ENCODE results near the gene SFMBT1.
A peak's percentile ranks its signal among the peaks of the same experiment; 100 is the strongest.

Gene SFMBT1

DNA sequence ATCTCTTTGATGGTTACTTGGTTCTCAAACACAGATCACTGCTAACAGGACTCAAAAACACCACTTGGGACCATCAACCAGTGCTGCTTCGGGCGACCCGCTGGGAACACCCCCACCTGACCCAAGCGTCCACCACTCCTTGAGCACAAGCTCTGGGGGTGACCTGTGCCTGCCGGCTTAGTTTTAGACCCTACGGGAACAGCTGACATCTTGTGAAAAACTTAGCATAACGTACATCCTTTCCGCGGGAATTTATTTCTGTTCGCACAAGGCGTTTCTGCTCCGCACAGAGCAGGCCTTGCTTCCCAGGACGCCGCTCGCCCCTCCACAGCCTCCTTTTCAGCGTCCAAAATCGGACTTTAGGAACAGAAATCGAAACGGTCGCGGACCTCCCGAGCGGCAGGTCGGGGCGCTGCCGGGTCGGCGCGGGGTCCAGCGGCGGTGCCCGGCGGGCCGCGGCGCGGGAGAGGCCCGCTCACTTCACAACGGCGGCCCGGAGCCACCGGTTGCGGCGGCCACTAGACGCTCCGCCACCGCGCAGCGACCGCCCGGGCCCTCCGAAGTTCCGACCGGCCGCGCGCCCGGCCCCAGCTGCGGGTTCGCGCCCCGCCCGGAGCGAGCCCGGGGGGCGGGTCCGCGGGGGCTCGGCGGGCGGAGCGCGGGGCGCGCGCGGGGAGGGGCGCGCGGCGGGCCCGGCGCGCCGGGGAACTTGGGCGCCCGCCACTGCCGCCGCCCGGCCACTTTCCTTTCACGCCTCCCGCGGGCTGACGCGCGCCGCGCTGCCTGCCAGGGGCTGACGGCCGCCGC lies 959 bp downstream of the SFMBT1 start:
- TF ChIP-seq, protein P1, sequence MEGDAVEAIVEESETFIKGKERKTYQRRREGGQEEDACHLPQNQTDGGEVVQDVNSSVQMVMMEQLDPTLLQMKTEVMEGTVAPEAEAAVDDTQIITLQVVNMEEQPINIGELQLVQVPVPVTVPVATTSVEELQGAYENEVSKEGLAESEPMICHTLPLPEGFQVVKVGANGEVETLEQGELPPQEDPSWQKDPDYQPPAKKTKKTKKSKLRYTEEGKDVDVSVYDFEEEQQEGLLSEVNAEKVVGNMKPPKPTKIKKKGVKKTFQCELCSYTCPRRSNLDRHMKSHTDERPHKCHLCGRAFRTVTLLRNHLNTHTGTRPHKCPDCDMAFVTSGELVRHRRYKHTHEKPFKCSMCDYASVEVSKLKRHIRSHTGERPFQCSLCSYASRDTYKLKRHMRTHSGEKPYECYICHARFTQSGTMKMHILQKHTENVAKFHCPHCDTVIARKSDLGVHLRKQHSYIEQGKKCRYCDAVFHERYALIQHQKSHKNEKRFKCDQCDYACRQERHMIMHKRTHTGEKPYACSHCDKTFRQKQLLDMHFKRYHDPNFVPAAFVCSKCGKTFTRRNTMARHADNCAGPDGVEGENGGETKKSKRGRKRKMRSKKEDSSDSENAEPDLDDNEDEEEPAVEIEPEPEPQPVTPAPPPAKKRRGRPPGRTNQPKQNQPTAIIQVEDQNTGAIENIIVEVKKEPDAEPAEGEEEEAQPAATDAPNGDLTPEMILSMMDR (IDR thresholded peaks at IDR 0.05): no peak
- H3K36me3 Mint-ChIP-seq (ENCODE audit: low read depth): no peaks in the 10 kb centered on the region
- peaks cover 20% of the 10 kb centered on the region for H3K4me1 Mint-ChIP-seq
- no peaks in the 10 kb centered on the region for H3K9me3 Mint-ChIP-seq
- DNase-seq: peak; percentile 72
- peaks cover 55% of the 10 kb centered on the region for H3K27me3 Mint-ChIP-seq (ENCODE audit: low read depth, poor library complexity)
- H3K27ac Mint-ChIP-seq: no peak overlapping the region
- H3K4me3 Mint-ChIP-seq: peak overlapping the region; percentile 92

DNA sequence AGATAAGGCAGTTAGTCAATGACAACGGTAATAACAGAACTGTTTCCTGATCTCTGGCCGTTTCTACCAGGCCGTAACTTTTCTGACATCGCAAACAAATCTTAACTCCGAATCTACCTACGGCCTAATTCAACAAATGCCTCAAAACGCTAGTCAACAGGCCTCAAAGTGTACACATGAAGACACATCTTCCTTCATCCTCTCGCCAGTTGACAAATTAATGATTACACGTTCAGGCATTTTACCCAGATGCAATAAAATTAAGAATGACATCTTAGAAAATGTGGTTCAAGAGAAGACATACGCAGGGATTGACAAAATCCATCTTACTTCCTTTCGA lies 1.5 kb downstream of the SFMBT1 start:
- TF ChIP-seq, protein P1 (IDR thresholded peaks at IDR 0.05): no peak
- Mint-ChIP-seq H3K9me3 (no peaks in the 10 kb centered on the region), H3K4me1 (peaks cover 20% of the 10 kb centered on the region), H3K27me3 (ENCODE audit: low read depth, poor library complexity) (peaks cover 49% of the 10 kb centered on the region), H3K36me3 (ENCODE audit: low read depth) (no peaks in the 10 kb centered on the region), H3K4me3 (peak overlapping the region; percentile 92), H3K27ac (no peak overlapping the region)
- DNase-seq: no peak

DNA sequence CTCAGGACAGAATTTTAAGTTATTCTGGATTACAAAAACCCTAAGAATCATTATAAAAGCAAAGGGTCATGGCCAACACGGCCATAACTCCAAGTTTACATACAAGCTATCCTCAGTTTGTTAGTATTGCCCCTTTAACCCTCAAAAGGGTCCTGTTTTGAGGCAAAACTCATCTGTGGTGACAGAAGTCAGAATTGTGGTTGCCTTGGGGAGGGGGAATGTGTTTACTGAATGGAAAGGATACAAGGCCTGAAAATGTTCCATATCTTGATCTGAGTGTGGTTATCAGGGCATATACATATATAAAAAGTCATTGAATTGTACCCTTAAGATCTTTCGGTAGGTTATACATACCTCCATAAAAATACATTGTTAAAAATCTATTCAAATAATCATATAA lies 2.1 kb downstream of the SFMBT1 start:
- DNase-seq: no peak
- H3K9me3 Mint-ChIP-seq: no peaks in the 10 kb centered on the region
- TF ChIP-seq, protein P1 (IDR thresholded peaks at IDR 0.05): no peak
- peaks cover 45% of the 10 kb centered on the region for H3K27me3 Mint-ChIP-seq (ENCODE audit: low read depth, poor library complexity)
- peak overlapping the region; percentile 92 for H3K4me3 Mint-ChIP-seq
- no peaks in the 10 kb centered on the region for H3K36me3 Mint-ChIP-seq (ENCODE audit: low read depth)
- peaks cover 20% of the 10 kb centered on the region for H3K4me1 Mint-ChIP-seq
- H3K27ac Mint-ChIP-seq: no peak overlapping the region

DNA sequence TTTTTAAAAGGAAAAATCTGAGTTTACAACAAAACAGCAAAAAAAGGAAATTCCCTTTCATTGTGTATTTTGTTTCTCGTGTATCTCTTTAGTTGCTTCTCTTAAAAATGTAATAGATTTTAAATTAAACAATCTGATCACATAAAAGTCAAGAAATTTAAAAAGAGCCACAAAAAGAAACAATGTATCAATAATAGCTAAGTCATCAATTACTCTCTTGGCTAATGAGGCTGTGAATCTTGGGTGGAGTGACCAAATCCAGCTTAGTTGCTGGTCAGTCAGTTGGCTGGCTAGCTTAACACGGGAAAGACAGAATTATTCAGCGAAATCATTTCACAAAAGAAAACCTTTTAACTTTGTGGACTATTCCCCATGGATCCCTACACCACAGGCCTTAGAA lies 3.2 kb downstream of the SFMBT1 start:
- no peak for DNase-seq
- peaks cover 20% of the 10 kb centered on the region for H3K4me1 Mint-ChIP-seq
- peak overlapping the region; percentile 5 for H3K4me3 Mint-ChIP-seq
- no peak overlapping the region for H3K27ac Mint-ChIP-seq
- H3K27me3 Mint-ChIP-seq (ENCODE audit: low read depth, poor library complexity): peaks cover 34% of the 10 kb centered on the region
- TF ChIP-seq, protein P1 (IDR thresholded peaks at IDR 0.05): no peak
- no peaks in the 10 kb centered on the region for H3K36me3 Mint-ChIP-seq (ENCODE audit: low read depth)
- H3K9me3 Mint-ChIP-seq: no peaks in the 10 kb centered on the region

DNA sequence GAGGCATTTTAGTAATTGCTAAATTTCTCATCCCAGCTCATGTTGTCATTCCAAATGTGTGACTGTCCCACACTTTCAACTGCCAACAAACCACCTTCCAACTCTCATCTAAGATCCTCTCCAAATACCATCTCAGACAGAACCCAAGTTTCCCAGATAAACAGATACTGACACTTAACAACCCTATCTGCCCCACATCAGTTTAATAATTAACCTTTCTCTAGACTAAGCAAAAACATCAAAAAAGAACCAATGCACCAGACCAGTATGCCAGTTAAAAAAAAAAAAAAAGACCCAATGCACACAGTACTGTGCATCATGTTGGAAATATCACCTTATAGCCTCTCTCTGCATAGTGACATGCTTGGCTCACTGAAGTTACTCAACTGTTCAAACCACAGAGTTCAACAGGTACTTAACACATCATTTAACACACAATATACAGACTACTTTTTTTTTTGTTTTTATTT lies 5.5 kb downstream of the SFMBT1 start:
- H3K36me3 Mint-ChIP-seq (ENCODE audit: low read depth): no peaks in the 10 kb centered on the region
- TF ChIP-seq, protein P1 (IDR thresholded peaks at IDR 0.05): no peak
- peaks cover 20% of the 10 kb centered on the region for H3K4me1 Mint-ChIP-seq
- H3K4me3 Mint-ChIP-seq: no peak overlapping the region
- DNase-seq: no peak
- H3K27me3 Mint-ChIP-seq (ENCODE audit: low read depth, poor library complexity): peaks cover 19% of the 10 kb centered on the region
- no peak overlapping the region for H3K27ac Mint-ChIP-seq
- no peaks in the 10 kb centered on the region for H3K9me3 Mint-ChIP-seq

DNA sequence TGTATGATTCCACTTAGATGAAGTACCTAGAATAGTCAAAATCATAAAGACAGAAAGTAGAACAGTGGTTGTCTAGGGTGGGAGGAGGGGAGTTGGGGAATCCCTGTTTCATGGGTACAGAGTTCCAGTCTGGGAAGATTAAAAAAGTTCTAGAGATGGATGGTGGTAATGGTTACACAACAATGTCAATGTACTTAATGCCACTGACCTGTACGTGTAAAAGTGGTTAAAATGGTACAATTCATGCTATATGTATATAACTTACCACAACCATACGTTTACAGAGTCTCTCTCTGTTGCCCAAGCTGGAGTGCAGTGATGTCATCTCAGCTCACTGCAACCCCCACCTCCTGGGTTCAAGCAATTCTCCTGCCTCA lies 6.5 kb downstream of the SFMBT1 start:
- H3K4me1 Mint-ChIP-seq: peaks cover 16% of the 10 kb centered on the region
- TF ChIP-seq, protein P1 (IDR thresholded peaks at IDR 0.05): no peak
- peaks cover 13% of the 10 kb centered on the region for H3K27me3 Mint-ChIP-seq (ENCODE audit: low read depth, poor library complexity)
- no peaks in the 10 kb centered on the region for H3K36me3 Mint-ChIP-seq (ENCODE audit: low read depth)
- no peak overlapping the region for H3K27ac Mint-ChIP-seq
- H3K4me3 Mint-ChIP-seq: no peak overlapping the region
- H3K9me3 Mint-ChIP-seq: no peaks in the 10 kb centered on the region
- no peak for DNase-seq

All from nephron progenitor cell (in vitro differentiated cells).